Gastroesophageal sphincter (tissue), 3 donors: ENCODE measurements around the gene SORCS3.

Experiments used
- POLR2A ChIP-seq, 2 donors: fragments of 450-650 bp; IDR thresholded peaks; one replicate each; pipeline ENCODE4 v1.6.1; 2017; ENCODE audit warnings: antibody characterized with exemption in 2 of 2, mild to moderate bottlenecking in 2 of 2, moderate library complexity in 1 of 2
- TF ChIP-seq, protein P1 (sequence below), 4 experiments: fragments of 200-600 bp in 2 of 4; fragments of 450-650 bp in 2 of 4; sonication (generic) in 1 of 4; IDR thresholded peaks; one replicate each; pipeline ENCODE4 v1.5.1; 2017 to 2019; ENCODE audit warnings: antibody characterized with exemption in 4 of 4, mild to moderate bottlenecking in 2 of 4, moderate library complexity in 2 of 4

DNA sequence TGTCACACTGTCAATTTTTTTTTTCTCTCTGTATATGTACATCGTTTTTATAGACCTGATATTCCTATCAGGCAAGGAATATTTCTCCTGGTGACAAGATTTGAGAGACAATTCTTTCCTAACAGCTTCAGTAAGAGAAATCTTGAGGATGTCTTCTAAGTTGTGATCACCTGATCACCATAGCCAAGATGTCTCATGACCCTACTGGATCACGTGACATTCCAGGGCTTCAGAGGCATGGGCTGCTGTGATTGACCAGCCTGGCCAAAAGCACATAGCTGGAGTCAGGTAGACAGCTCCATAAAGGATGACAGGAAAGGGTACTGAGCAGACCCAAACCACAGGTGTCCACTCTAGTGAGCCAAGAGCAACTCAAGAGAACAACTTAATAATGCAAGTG is 444.9 kb downstream of the SORCS3 start:
- TF ChIP-seq, protein P1, sequence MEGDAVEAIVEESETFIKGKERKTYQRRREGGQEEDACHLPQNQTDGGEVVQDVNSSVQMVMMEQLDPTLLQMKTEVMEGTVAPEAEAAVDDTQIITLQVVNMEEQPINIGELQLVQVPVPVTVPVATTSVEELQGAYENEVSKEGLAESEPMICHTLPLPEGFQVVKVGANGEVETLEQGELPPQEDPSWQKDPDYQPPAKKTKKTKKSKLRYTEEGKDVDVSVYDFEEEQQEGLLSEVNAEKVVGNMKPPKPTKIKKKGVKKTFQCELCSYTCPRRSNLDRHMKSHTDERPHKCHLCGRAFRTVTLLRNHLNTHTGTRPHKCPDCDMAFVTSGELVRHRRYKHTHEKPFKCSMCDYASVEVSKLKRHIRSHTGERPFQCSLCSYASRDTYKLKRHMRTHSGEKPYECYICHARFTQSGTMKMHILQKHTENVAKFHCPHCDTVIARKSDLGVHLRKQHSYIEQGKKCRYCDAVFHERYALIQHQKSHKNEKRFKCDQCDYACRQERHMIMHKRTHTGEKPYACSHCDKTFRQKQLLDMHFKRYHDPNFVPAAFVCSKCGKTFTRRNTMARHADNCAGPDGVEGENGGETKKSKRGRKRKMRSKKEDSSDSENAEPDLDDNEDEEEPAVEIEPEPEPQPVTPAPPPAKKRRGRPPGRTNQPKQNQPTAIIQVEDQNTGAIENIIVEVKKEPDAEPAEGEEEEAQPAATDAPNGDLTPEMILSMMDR (IDR thresholded peaks at IDR 0.05): no peak
- TF ChIP-seq POLR2A (IDR thresholded peaks at IDR 0.05): no peak
